ENCODE results near the gene C2CD2.

The C2CD2 gene

GRCh38 chr21:41881051-41881450 is 72.8 kb downstream of the C2CD2 start:
- no peak for DNase-seq

- no peak for DNase-seq
Measured at GRCh38 chr21:41880153-41880552, 73.7 kb downstream of the C2CD2 start.

DNA sequence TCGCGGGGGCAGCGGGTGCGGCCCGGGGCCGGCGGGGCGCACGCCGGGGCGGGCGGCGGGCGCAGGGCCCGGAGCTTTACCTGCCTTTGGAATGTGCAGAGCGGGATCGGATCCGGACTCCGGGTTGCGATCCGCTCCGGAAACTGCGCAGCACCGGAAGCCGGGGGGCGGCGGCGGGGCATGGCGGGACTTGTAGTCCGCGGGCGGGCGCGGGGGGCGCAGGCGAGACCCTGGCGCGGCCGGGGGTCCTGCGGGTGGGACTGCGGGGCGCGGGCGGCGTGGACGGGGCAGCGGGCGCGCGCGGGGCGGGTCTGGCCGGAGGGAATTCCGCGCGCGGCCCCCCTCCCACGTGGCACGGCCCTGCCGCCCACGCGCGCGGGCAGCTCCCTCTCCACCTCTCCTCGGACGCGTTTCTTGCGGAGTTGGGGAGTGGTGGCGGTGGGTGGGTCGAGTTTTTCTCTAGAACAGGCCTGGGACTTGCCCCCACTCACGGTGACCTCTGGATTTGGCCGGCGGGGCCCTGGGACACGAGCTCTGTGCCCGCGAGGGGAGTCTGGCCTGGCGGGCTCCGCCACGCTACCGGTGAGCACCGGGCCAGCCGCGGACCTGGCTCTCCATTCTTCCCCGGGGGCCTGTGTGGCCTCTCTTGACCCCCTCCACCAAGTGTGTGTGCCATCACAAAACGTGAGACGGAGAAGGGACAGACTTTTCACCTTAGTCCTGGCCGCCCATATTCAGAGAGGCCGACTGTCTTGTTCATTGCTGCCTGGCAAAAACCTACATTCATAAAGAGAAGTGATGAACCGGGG is 74.4 kb downstream of the C2CD2 start, which contains the start of gene PRDM15:
Gene PRDM15, minus strand, starts transcription at position 155 of the 809 bp plus-strand sequence. CDS start 18,981 bp downstream, outside the sequence.
- DNase-seq = peak; percentile 59 to 88 (median 71)

GRCh38 chr21:41878831-41879189 is 75.0 kb downstream of the C2CD2 start:
- DNase-seq = peak; percentile 58 to 89 (median 73)

DNA sequence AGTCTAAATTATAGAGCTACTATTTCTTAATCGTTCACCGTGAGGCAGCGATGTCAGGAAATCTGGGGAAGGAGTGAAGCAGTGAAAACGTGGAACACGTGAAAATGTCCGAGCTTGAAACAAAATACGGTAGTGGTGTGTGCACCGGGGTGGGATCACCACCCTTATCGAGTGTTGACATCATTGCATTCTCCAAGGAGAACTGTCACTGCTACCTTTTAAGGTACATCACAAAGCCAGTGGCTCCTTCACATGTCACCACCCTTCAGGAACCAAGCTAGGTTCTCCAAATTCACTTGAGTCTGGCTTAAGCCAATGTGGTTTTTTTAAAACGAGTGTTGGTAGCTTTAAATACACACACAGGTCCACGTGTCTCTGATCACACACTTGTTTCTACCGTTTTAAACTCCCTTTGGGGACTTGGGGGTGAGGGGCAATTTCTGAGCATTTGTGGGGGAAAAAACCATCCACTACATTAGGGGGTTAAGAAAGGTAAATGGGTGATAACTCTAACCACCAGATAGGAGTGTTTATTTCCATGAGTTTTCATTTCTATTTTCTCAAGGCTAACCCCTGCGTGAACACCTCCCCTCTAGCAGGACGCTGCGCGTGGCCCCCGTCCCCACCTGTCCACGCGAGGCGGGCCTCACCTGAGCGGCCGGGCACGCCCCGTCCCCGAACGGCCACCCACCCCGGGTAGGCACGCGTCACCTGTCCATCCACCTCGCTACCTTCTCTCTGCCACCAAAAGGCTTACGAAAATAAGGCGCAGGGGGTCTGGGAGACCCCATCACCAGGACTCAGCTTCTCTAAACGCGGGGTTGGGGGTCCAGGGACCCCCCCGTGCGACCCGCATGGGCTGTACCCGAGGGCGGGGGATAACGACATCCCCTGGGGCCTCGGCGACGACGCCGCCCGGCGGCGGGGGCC is 75.7 kb downstream of the C2CD2 start:
- peak in 3 of 5 experiments; percentile 11 to 34 (median 21) for DNase-seq

DNA sequence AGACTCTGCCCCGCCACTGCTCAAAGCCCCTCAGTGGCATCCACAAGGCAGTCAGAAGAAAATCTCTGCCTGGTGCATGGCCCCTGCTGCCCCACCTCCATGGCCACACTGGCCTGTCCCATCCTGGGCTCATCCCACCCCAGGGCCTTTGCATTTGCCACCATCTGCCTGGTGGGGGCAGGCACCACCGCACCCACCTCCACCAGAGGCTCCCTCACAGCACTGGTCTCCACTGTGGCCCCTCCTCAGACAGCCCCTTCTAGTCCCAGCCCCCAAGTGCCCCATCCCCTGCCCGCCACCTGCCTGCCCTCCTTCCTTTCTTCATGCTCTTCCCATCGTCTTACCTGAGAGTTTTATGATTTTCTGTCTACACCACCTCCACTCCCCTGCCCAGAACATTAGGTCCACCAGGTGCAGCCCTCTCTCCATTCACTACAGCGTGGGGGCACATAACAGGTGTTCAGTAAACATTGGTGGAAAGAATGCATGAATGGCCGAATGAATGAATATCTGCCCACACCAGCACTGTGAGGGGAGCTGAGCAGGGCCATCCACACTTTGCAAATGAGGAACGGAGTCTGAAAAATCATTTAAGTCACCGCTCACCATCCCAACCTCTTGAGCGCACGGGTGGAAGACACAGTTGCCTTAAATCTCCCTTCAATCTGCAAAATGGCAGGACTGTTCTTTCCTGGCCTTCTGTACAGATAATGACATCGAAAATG is 76.7 kb downstream of the C2CD2 start:
- no peak for DNase-seq

DNA sequence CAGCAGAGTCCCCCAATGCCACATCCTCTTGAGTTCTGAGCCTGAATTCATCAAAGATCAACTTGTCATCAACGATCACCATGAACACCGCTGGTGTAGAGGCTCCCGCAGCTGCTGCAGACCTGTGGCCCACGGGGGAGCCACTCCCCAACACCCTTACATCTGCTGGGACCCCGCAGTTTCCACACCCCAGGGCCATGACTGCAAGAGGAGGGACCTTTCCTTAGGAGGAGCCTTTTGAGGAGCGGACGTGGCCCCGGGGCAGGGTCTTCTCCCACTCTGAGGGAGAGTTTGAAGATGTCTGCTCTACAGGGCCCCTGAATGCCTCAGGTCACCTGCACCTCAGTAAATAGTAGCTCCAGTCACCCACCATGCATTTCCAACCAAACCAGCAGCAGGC is 77.4 kb downstream of the C2CD2 start:
- no peak for DNase-seq

DNA sequence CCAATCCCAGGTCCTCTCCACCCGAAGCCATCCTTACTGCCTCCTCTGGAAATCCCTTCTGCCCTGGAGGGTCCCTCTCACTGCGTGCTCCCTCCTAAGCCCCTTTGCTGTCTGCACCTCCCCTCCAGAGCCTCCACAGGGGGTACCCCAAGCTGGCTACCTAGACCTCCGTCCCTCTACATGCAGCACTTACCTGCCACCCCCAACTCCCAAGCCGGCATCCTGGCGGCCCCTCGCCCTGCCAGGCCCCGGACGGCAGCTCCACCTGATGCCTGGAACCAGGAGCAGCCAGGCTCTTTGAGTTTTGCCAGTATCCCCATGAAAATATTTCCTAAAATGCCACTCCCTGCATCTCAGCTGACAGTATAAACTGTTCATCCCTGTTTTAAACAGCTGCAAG is 78.7 kb downstream of the C2CD2 start:
- no peak for DNase-seq

DNA sequence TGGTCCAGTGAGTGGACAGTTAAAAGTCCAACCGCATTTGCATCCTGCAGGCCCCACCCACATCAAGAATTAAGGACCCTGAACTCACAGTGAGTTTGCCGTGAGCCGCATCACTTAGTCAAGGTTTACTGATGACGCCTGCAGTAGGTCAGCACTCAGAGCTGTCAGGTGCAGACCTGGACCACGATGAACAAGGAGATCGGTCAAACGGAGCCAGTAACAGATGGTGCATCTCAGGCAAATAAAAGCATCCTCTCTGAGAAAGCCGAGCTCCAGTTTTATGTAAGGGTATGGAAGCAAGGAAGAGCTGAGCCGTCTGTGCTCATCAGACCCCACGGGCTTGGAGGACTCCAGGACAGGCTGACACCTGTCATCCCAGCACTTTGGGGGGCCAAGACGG is 79.2 kb downstream of the C2CD2 start:
- DNase-seq = no peak

DNA sequence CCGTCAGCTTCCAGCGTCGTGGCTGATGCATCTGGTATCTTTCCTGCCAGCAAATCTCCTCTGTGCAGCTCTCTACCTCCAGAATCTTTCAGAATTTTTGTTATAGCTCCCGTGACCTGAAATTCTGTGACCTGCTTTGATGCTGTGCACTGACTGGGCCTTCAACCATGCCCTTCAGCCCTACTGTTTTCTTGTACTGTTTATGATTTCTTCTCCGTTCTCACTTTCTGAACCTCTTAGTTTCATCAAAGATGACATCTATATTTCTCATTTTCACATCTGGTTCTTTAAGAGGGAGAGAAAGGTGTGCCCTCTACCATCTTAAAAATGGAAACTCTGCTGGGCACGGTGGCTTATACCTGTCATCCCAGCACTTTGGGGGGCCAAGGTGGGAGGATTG is 80.4 kb downstream of the C2CD2 start:
- no peak for DNase-seq

GRCh38 chr21:41873005-41873404 is 80.8 kb downstream of the C2CD2 start:
- no peak for DNase-seq

- DNase-seq = no peak
Measured at GRCh38 chr21:41871293-41872030, 82.4 kb downstream of the C2CD2 start.

DNA sequence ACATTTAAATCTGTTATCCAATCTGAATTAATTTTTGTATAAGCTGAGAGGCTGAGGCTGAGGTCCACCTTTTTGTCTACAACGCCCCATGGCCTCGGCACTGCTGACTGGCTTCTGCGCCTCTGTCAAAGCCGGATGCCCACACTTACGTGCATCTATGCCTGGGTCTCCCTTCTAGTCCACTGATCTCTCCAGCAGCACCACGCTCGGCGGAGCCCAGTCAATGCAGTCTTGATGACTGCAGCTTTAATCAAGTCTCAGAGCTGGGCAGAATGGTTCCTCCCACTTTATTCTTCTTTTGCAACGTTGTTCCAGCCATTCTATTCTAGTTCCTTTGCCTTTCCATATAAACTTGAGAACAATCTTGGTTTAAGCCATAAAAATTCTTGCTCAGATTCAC is 84.0 kb downstream of the C2CD2 start:
- DNase-seq = no peak

GRCh38 chr21:41868062-41868710 is 85.6 kb downstream of the C2CD2 start:
- DNase-seq = no peak

- DNase-seq = no peak
Measured at GRCh38 chr21:41867313-41867712, 86.5 kb downstream of the C2CD2 start.

DNA sequence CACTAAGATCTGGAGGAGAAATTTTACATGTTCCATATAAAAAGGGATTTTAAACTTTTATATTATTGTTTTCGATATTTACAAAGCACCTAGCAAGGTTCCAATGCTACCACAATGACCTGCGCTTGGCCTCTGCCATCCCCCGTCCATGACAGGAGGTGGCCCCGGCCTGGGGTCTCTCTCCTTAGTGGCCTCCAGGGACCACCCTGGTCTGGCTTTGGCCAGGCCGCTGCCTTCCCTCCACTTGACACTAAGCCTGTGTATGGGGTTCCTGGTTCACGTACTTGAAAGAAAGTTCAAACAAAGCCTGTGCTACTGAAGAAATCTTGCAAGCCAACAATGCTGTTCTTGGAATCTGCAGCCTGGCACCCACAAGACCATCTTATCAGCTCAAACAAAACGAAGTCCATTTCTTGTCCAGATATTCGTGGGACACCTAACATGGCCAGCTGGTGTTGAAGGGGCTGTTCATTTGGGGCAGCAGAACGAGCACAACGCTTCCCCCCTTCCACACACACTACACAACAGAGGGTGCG is 87.5 kb downstream of the C2CD2 start:
- DNase-seq = no peak

- peak in 1 of 5 experiments; percentile 30 for DNase-seq
Measured at GRCh38 chr21:41865002-41865777, 88.6 kb downstream of the C2CD2 start.

GRCh38 chr21:41864311-41865001 is 89.4 kb downstream of the C2CD2 start:
- DNase-seq = no peak

DNA sequence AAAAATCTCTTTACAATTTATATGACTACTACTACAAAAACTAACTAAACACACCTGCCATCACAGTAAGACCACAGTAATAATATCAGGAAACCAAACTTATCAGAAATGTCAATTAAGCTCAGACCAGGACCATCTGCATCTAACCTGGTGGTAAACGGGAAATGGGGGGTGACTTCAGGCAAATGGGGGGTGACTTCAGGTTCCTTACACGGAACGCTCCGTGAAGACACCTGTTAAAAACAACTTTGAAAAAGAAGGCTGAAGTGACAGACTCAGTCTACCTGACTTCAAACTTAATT is 90.4 kb downstream of the C2CD2 start:
- no peak for DNase-seq

- no peak for DNase-seq
Measured at GRCh38 chr21:41861987-41862386, 91.8 kb downstream of the C2CD2 start.
